GM21381 (cell line): ENCODE data around the gene ZNF488.

Source experiments
- ATAC-seq: cut with Tn5 transposase; IDR thresholded peaks from one replicate; pipeline ENCODE4 v1.9.1; 2021; ENCODE audit warnings: mild to moderate bottlenecking, moderate library complexity; ENCODE audit not compliant: unreplicated experiment

Gene ZNF488

DNA sequence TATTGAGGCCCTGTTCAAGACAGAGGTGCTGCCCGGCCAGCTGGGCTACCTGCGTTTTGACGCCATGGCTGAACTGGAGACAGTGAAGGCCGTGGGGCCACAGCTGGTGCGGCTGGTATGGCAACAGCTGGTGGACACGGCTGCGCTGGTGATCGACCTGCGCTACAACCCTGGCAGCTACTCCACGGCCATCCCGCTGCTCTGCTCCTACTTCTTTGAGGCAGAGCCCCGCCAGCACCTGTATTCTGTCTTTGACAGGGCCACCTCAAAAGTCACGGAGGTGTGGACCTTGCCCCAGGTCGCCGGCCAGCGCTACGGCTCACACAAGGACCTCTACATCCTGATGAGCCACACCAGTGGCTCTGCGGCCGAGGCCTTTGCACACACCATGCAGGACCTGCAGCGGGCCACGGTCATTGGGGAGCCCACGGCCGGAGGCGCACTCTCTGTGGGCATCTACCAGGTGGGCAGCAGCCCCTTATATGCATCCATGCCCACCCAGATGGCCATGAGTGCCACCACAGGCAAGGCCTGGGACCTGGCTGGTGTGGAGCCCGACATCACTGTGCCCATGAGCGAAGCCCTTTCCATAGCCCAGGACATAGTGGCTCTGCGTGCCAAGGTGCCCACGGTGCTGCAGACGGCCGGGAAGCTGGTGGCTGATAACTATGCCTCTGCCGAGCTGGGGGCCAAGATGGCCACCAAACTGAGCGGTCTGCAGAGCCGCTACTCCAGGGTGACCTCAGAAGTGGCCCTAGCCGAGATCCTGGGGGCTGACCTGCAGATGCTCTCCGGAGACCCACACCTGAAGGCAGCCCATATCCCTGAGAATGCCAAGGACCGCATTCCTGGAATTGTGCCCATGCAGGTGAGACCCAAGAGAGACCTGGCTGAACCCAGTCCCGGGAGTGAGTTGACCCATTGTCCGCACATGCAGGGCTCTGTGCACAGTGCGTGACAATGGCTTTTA, 33.1 kb downstream of the ZNF488 start:
- ATAC-seq, result no peak

DNA sequence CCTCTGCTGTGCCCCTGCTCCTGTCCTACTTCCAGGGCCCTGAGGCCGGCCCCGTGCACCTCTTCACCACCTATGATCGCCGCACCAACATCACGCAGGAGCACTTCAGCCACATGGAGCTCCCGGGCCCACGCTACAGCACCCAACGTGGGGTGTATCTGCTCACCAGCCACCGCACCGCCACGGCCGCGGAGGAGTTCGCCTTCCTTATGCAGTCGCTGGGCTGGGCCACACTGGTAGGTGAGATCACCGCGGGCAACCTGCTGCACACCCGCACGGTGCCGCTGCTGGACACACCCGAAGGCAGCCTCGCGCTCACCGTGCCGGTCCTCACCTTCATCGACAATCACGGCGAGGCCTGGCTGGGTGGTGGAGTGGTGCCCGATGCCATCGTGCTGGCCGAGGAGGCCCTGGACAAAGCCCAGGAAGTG, 34.1 kb downstream of the ZNF488 start:
- no peak for ATAC-seq

DNA sequence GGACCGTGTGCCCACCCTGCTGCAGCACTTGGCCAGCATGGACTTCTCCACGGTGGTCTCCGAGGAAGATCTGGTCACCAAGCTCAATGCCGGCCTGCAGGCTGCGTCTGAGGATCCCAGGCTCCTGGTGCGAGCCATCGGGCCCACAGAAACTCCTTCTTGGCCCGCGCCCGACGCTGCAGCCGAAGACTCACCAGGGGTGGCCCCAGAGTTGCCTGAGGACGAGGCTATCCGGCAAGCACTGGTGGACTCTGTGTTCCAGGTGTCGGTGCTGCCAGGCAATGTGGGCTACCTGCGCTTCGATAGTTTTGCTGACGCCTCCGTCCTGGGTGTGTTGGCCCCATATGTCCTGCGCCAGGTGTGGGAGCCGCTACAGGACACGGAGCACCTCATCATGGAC, 34.6 kb downstream of the ZNF488 start:
- no peak for ATAC-seq

DNA sequence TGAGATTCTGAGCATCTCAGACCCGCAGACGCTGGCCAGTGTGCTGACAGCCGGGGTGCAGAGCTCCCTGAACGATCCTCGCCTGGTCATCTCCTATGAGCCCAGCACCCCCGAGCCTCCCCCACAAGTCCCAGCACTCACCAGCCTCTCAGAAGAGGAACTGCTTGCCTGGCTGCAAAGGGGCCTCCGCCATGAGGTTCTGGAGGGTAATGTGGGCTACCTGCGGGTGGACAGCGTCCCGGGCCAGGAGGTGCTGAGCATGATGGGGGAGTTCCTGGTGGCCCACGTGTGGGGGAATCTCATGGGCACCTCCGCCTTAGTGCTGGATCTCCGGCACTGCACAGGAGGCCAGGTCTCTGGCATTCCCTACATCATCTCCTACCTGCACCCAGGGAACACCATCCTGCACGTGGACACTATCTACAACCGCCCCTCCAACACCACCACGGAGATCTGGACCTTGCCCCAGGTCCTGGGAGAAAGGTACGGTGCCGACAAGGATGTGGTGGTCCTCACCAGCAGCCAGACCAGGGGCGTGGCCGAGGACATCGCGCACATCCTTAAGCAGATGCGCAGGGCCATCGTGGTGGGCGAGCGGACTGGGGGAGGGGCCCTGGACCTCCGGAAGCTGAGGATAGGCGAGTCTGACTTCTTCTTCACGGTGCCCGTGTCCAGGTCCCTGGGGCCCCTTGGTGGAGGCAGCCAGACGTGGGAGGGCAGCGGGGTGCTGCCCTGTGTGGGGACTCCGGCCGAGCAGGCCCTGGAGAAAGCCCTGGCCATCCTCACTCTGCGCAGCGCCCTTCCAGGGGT, 35.2 kb downstream of the ZNF488 start:
- no peak for ATAC-seq

DNA sequence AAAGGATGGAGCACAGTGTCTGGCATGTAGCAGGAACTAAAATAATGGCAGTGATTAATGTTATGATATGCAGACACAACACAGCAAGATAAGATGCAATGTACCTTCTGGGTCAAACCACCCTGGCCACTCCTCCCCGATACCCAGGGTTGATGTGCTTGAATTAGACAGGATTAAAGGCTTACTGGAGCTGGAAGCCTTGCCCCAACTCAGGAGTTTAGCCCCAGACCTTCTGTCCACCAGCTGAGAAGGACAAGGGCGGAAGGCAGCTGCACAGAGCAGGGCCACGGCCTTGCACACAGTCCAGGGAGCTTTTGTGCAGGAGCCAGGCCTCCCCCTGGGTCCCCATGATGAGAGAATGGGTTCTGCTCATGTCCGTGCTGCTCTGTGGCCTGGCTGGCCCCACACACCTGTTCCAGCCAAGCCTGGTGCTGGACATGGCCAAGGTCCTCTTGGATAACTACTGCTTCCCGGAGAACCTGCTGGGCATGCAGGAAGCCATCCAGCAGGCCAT, 35.9 kb downstream of the ZNF488 start, which contains the start of gene RBP3:
TSS of gene RBP3 (plus strand) at position 226 of the 514 bp plus-strand sequence. CDS start at position 348, 122 bp downstream.
- ATAC-seq, result no peak

GRCh38 chr10:47347303-47347675, 36.8 kb downstream of the ZNF488 start:
- ATAC-seq, result no peak

DNA sequence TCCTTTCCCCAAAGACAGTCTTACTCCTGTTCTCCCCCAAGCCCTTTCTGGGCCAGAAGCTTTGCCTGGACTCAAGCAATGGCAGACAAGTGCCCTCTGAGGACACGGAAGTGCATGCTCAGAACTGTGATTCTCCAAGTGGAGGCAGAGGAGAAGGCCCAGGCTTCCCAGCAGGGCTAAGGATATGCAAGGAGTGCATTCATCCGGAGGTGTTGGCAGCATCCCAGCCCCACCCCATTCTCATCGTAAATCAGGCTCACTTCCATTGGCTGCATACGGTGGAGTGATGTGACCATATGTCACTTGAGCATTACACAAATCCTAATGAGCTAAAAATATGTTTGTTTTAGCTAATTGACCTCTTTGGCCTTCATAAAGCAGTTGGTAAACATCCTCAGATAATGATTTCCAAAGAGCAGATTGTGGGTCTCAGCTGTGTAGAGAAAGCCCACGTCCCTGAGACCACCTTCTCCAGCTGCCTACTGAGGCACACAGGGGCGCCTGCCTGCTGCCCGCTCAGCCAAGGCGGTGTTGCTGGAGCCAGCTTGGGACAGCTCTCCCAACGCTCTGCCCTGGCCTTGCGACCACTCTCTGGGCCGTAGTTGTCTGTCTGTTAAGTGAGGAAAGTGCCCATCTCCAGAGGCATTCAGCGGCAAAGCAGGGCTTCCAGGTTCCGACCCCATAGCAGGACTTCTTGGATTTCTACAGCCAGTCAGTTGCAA, 37.4 kb downstream of the ZNF488 start:
- no peak for ATAC-seq

DNA sequence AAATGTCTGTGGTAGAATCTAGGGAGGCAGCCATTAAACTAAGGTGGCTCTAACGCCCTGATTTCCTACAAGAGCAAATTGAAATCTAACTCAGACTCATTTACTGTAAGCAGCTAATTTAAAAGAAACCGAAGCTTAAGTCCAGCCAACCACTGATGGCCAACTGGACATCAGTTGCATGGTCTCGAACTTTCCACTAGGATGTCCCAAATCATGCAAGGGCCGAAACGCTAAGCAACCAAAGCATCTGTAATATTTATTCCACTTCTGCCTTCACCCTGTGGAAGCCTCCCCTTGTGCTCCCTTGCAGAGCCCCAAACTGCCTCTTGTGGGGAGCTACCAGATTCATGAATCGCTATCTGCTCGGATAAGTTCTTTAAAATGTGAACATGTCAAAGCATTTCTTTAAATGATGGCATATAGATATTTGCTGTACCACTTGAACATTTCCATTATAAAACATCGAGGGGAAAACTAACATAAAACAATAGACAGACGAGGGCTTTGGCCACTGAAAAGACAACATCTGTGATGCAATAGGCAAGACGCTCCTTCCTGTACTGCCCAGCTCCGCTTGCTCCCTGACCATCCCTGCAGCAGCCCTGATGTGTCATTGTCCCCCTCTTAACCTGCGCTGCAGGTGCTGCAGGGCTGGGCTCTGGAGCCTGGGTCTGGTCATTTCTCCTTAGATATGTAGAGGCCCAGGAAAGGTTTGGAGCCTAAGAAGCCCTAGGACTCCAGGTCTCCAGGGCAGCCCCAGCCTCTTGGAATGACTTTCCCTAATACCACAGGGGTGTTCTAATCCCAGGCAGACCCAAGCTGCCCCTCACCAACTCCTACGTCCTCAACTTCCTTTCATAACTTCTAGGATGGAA, 38.9 kb downstream of the ZNF488 start:
- ATAC-seq, result no peak

DNA sequence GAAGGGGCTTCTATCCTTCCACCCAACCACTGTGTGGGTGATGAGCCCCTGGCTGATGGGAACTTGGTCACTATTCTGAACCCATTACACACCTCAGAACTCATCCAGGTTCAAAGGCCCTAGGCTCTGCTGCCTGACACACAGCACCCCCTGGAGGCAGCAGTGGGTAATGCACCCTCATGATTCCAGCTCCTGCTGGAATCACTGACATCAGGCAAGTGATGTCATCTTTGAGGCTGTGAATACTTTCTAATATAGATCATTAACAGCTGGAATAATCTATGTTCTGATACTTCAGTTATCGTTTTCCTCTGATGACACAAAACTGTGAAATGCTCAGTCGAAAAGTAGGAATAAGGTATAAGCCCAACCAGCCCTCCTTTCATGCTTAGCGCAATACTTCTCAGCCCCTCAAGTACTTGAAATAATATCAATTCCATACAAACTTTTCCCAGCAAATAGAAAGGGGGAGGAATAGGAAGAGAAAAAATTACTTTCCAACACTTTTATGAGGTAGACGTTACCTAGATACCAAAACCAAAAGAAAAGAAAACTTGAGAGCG, 43.4 kb downstream of the ZNF488 start:
- no peak for ATAC-seq

GRCh38 chr10:47339759-47340607, 44.1 kb downstream of the ZNF488 start:
- ATAC-seq, result no peak

GRCh38 chr10:47339186-47339735, 44.8 kb downstream of the ZNF488 start:
- ATAC-seq, result no peak

- no peak for ATAC-seq
Observed at GRCh38 chr10:47337310-47337709, 46.8 kb downstream of the ZNF488 start.

DNA sequence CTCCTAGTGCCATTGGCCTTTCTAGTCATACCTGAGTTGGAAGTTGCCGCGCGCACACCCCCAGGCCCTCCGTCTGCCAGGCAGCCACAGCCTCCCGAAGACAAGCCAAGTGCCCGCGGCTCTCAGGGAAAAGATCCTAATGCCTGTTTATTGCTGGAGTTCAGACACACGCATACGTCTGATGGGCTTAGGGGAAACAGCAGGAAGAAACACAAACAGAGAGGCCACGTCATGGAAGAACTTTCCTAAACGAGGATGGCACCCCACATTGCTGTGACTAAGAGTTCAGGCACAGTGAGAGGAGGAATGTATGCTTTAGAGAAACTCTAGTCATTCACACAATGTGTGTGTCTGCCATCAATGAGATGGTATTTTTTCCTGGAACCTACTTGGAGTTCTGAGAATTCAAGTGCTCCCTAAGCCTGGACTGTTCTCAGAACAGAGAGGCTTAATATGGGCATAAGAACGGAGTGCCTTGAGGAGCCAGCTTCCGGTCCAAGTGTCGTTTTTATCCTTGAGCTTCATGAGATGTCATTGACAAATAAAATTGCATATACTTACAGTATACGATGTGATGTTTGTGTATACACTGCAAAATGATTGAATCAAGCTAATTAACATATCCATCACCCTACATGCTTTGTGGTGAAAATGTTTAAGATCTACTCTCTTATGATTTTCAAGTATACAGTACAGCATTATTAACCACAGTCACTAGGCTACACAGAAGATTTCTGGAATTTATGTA, 47.5 kb downstream of the ZNF488 start:
- no peak for ATAC-seq

- no peak for ATAC-seq
Observed at GRCh38 chr10:47335906-47336305, 48.2 kb downstream of the ZNF488 start.

DNA sequence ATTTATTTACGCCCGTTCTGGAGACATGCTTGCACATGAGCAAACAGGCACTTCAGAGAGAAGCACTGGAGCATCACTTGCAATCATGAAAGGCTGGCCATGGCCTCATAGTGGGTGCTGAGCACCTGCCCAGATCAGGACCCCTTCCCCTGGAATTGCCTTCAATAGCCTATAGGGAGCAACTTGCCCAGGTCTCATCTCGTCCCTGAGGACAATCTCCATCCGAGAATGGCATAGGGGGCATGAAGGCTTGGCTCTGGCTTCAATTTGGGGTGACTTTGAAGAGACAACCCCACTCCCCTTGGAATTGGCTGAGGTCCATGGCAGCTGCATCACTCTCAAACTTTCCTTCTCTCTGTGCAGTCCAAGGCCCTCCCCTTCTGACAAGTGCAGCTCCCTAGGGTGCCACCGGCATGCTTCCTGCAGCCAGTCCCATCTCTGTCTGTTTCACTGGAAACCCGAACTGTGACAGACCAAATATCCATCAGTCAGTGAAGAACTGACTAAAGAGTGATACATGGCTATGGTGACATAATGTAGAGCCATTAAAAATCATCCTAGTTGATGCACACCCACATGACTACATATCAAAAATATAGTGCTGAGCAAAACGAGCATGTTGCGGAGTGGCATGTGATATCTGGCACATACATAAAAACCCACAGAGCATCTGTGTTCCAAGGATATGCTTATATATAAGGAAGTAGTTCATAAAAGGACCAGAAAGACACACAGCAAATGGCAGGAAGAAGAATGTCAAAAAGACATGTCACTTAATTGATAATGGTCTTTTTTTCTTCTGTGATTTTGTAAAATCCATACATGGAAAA, 49.4 kb downstream of the ZNF488 start:
- ATAC-seq, result no peak

GRCh38 chr10:47333532-47333931, 50.6 kb downstream of the ZNF488 start:
- no peak for ATAC-seq

DNA sequence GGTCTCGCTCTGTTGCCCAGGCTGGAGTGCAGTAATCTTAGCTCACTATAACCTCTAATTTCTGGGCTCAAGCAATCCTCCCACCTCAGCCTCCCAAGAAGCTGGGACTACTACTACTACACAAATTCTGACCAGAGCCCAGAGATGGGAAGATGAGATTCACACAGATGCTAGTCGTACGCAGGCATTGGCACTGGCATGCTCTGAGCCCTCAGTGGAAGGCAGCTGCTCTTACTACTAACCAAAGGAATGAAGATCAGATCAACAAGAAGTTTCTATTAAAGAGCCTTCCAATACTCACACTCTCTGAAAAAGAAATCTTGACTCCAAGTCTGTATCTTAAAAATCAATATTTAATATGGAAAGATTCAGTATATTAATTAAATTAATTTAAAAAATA, 51.1 kb downstream of the ZNF488 start:
- ATAC-seq, result no peak
